Neuronal stem cell (in vitro differentiated cells): ENCODE results near the gene SLC4A7.

Experiments
- DNase-seq: peaks from one replicate; pipeline ENCODE4 v3.0.0-alpha.2; 2013; ENCODE audit warnings: low spot score
- H2AFZ ChIP-seq: one replicate; pipeline ENCODE4 v1.6.1; 2013; ENCODE audit warnings: mild to moderate bottlenecking, low read length, inconsistent platforms
- H2AK5ac ChIP-seq: 2 replicates; pipeline ENCODE4 v1.6.1; 2013; ENCODE audit warnings: low read depth, mild to moderate bottlenecking, inconsistent platforms, low read length, moderate library complexity, mixed read lengths
- H2BK120ac ChIP-seq: 2 replicates; pipeline ENCODE4 v1.6.1; 2013; ENCODE audit warnings: low read depth, mild to moderate bottlenecking, inconsistent platforms, low read length, moderate library complexity, mixed read lengths
- H2BK12ac ChIP-seq: one replicate; pipeline ENCODE4 v1.6.1; 2013; ENCODE audit warnings: low read length, inconsistent platforms
- H2BK15ac ChIP-seq: 2 replicates; pipeline ENCODE4 v1.6.1; 2013; ENCODE audit warnings: mild to moderate bottlenecking, low read length, inconsistent platforms, mixed read lengths
- H2BK5ac ChIP-seq: one replicate; pipeline ENCODE4 v1.6.1; 2013; ENCODE audit warnings: inconsistent platforms, mild to moderate bottlenecking, low read length, moderate library complexity
- H3K14ac ChIP-seq: one replicate; pipeline ENCODE4 v1.6.1; 2013; ENCODE audit warnings: low read length, inconsistent platforms
- H3K18ac ChIP-seq: 2 replicates; pipeline ENCODE4 v1.6.1; 2013; ENCODE audit warnings: low read length, inconsistent platforms
- H3K23ac ChIP-seq: 2 replicates; pipeline ENCODE4 v1.6.1; 2013; ENCODE audit warnings: low read depth, mild to moderate bottlenecking, mixed read lengths, low read length, inconsistent platforms; ENCODE audit not compliant: poor library complexity
- H3K27ac ChIP-seq: replicated peaks from 3 replicates; pipeline ENCODE4 v1.5.1; 2013; ENCODE audit warnings: low read length, inconsistent platforms
- H3K27me3 ChIP-seq, 3 experiments: 2 replicates each; pipeline ENCODE4 v1.6.1; 2013; ENCODE audit warnings: low read length in 3 of 3, mild to moderate bottlenecking in 2 of 3, inconsistent platforms in 1 of 3, low read depth in 1 of 3, mixed read lengths in 1 of 3, moderate library complexity in 1 of 3; ENCODE audit not compliant: control insufficient read depth in 3 of 3, insufficient read depth in 3 of 3
- H3K36me3 ChIP-seq, 2 donors: replicated peaks in 1 of 2; 2 replicates each; pipeline ENCODE4 v1.6.1; 2013; ENCODE audit warnings: low read length in 2 of 2; ENCODE audit not compliant: control insufficient read depth in 2 of 2, insufficient read depth in 2 of 2
- H3K4ac ChIP-seq: 2 replicates; pipeline ENCODE4 v1.6.1; 2013; ENCODE audit warnings: inconsistent platforms, mild to moderate bottlenecking, low read length, moderate library complexity
- H3K4me1 ChIP-seq, 2 donors: 1 replicate in 1 of 2; 2 replicates in 1 of 2; pipeline ENCODE4 v1.6.1; 2013; ENCODE audit warnings: low read length in 2 of 2, low read depth in 1 of 2; ENCODE audit not compliant: control insufficient read depth in 2 of 2, insufficient read depth in 1 of 2
- H3K4me2 ChIP-seq: one replicate; pipeline ENCODE4 v1.6.1; 2013; ENCODE audit warnings: mild to moderate bottlenecking, low read length, inconsistent platforms; ENCODE audit not compliant: insufficient read depth, poor library complexity, severe bottlenecking
- H3K4me3 ChIP-seq, 2 donors: 2 replicates each; pipeline ENCODE4 v1.5.1; 2013; ENCODE audit warnings: low read length in 2 of 2, mild to moderate bottlenecking in 2 of 2, inconsistent platforms in 1 of 2, moderate library complexity in 1 of 2
- H3K79me1 ChIP-seq: one replicate; pipeline ENCODE4 v1.6.1; 2013; ENCODE audit warnings: low read depth, mild to moderate bottlenecking, inconsistent platforms, low read length, moderate library complexity
- H3K9ac ChIP-seq: one replicate; pipeline ENCODE4 v1.6.1; 2013; ENCODE audit warnings: mild to moderate bottlenecking, low read depth, low read length, inconsistent platforms; ENCODE audit not compliant: poor library complexity
- H3K9me3 ChIP-seq, 2 donors: replicated peaks in 1 of 2; 2 replicates each; pipeline versions ENCODE3 to v1.6.1; 2013; ENCODE audit warnings: low read length in 2 of 2, mild to moderate bottlenecking in 2 of 2, inconsistent platforms in 1 of 2, low read depth in 1 of 2, mixed read lengths in 1 of 2, moderate library complexity in 1 of 2; ENCODE audit not compliant: control insufficient read depth in 2 of 2, insufficient read depth in 1 of 2
- H4K8ac ChIP-seq: one replicate; pipeline ENCODE4 v1.6.1; 2013; ENCODE audit warnings: low read depth, mild to moderate bottlenecking, inconsistent platforms, low read length, moderate library complexity
- H4K91ac ChIP-seq: one replicate; pipeline ENCODE4 v1.6.1; 2013; ENCODE audit warnings: low read length, low read depth, mild to moderate bottlenecking, inconsistent platforms; ENCODE audit not compliant: poor library complexity
- WGBS, 2 donors: extraction: QIAGEN DNeasy Blood & Tissue Kit; methylation state at CpG; one replicate each; pipeline ENCODE4 v1.1.7; 2013; ENCODE audit warnings: missing lambda C conversion rate in 2 of 2, mixed read lengths in 1 of 2; ENCODE audit not compliant: insufficient read length in 2 of 2, insufficient replicate concordance in 1 of 2; ENCODE audit errors: extremely low coverage in 2 of 2; 5-methylcytosine and 5-hydroxymethylcytosine counted together

Gene SLC4A7

DNA sequence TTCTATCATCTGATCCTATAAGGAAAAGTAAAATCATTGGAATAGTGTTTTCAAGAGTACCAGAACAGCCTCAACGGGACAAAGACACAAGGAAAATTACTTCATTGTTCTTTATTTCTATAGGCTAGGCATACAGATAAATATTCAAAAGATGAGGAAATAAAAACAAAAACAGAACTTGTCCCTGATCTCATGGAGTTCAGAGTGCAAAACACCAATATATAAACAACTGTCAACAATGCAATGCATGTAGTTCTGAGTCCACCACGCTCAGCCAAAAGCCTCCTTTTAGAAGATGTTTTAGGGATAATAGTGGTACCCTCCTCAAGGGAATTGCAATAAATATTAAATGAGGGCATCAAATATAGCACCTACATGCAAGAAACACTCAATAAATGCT is 4.6 kb upstream of the SLC4A7 start:
- Histone ChIP-seq H4K91ac (no peak overlapping the region), H2BK15ac (no peak overlapping the region), H2BK120ac (no peak overlapping the region), H2AK5ac (no peak overlapping the region), H3K36me3 (no peaks in the 10 kb centered on the region), H3K4ac (no peak overlapping the region), H3K4me1 (peaks cover 0 to 5% of the 10 kb centered on the region in 2 donors), H3K9me3 (no peaks in the 10 kb centered on the region), H2BK5ac (no peak overlapping the region), H3K14ac (no peak overlapping the region), H2BK12ac (no peak overlapping the region), H3K18ac (no peak overlapping the region), H3K27me3 (no peaks in the 10 kb centered on the region), H3K4me2 (no peak overlapping the region), H3K4me3 (no peak overlapping the region), H3K79me1 (peaks cover 3% of the 10 kb centered on the region), H3K23ac (no peak overlapping the region), H3K9ac (no peak overlapping the region), H3K27ac (no peak overlapping the region), H4K8ac (no peak overlapping the region), H2AFZ (no peak overlapping the region)
- DNase-seq = no peak
- no CpG with 5 or more reads among the region's 2 CpGs for WGBS, 2 donors

DNA sequence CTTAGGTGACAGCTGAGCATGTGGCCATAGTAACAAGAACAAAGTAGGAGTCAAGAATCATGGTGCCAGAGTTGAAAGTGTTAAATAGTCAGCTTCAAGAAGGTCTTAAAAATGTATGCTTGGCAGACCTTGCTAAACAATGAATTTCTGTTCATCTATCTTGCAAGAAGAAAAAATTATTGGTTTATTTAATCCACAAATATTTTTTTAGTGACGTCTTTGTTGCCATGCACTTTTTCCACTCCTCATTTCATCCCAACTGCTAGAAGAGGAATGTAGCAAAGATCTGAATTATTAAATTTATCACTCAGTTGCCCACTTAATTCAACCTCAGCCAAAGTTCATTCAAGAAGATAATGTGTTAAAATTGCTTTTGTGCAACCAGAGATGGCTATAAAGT is 3.2 kb upstream of the SLC4A7 start:
- Histone ChIP-seq H2AFZ (no peak overlapping the region), H3K18ac (no peak overlapping the region), H3K4me3 (no peak overlapping the region), H3K4ac (no peak overlapping the region), H3K23ac (no peak overlapping the region), H4K91ac (no peak overlapping the region), H3K4me1 (peaks cover 0 to 5% of the 10 kb centered on the region in 2 donors), H4K8ac (no peak overlapping the region), H2BK15ac (no peak overlapping the region), H3K79me1 (peaks cover 3% of the 10 kb centered on the region), H3K14ac (no peak overlapping the region), H2BK12ac (no peak overlapping the region), H3K4me2 (no peak overlapping the region), H3K9me3 (no peaks in the 10 kb centered on the region), H2BK5ac (no peak overlapping the region), H2AK5ac (no peak overlapping the region), H3K9ac (no peak overlapping the region), H2BK120ac (no peak overlapping the region), H3K27me3 (no peaks in the 10 kb centered on the region), H3K27ac (no peak overlapping the region), H3K36me3 (no peaks in the 10 kb centered on the region)
- no peak for DNase-seq
- no CpG with 5 or more reads among the region's 1 CpG for WGBS, 2 donors

DNA sequence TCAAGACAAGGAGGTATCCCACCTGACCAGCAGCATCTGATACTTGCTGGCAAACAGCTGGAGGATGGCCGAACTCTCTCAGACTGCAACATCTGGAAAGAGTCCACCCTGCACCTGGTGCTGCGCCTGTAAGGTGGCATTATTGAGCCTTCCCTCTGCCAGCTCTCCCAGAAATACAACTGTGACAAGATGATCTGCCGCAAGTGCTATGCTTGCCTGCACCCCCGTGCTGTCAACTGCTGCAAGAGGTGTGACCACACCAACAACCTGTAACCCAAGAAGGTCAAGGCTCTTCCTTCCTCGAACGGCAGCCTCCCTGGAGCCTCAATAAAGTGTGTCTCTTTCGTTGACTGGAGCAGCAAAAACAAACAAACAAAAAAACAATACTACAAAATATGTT is 2.2 kb upstream of the SLC4A7 start:
- Histone ChIP-seq H3K23ac (no peak overlapping the region), H3K4me1 (peaks cover 0 to 5% of the 10 kb centered on the region in 2 donors), H3K79me1 (peaks cover 3% of the 10 kb centered on the region), H2BK120ac (no peak overlapping the region), H2AK5ac (no peak overlapping the region), H2AFZ (no peak overlapping the region), H2BK12ac (no peak overlapping the region), H3K18ac (no peak overlapping the region), H3K27me3 (no peaks in the 10 kb centered on the region), H2BK15ac (no peak overlapping the region), H3K9me3 (peaks cover 0 to under 1% of the 10 kb centered on the region in 2 donors), H4K91ac (no peak overlapping the region), H3K4ac (no peak overlapping the region), H3K36me3 (peaks cover 0 to 5% of the 10 kb centered on the region in 2 donors), H3K4me2 (no peak overlapping the region), H3K9ac (no peak overlapping the region), H3K27ac (no peak overlapping the region), H4K8ac (no peak overlapping the region), H3K4me3 (no peak overlapping the region), H2BK5ac (no peak overlapping the region), H3K14ac (no peak overlapping the region)
- no peak for DNase-seq
- no CpG with 5 or more reads among the region's 7 CpGs for WGBS, 2 donors

DNA sequence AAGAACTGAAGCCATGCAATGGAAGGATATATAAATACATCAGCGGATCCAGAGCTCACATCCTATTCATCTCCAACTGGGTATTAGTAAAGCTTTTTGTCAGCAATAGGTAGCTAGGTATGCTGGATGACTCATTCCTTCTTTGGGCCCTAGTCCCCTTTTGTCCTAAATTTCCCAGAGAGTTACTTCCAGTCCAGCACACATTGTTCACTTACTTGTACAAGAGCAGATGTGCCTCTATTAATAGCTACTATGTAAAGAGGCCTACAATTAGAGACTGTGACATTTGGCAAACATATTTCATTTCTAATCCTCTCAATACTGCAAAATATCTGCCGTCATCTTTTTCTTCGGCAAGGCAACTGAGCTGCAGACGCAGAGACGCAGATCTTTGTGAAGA is 1.7 kb upstream of the SLC4A7 start:
- no peak overlapping the region for H4K91ac ChIP-seq
- no peak overlapping the region for H3K14ac ChIP-seq
- peaks cover 0 to 5% of the 10 kb centered on the region in 2 donors for H3K9me3 ChIP-seq
- no peak overlapping the region for H3K23ac ChIP-seq
- WGBS, 2 donors = no CpG with 5 or more reads among the region's 5 CpGs
- H3K18ac ChIP-seq = no peak overlapping the region
- H2BK5ac ChIP-seq = no peak overlapping the region
- no peak overlapping the region for H2AK5ac ChIP-seq
- no peaks in the 10 kb centered on the region for H3K27me3 ChIP-seq
- H2AFZ ChIP-seq = no peak overlapping the region
- H3K79me1 ChIP-seq = peaks cover 3% of the 10 kb centered on the region
- H3K4ac ChIP-seq = no peak overlapping the region
- H3K4me1 ChIP-seq = peaks cover 0 to 5% of the 10 kb centered on the region in 2 donors
- no peak overlapping the region for H2BK12ac ChIP-seq
- H2BK120ac ChIP-seq = no peak overlapping the region
- H3K27ac ChIP-seq = no peak overlapping the region
- no peak overlapping the region for H4K8ac ChIP-seq
- DNase-seq = peak; percentile 29
- no peak overlapping the region for H3K4me2 ChIP-seq
- H2BK15ac ChIP-seq = no peak overlapping the region
- H3K36me3 ChIP-seq = peaks cover 0 to 10% of the 10 kb centered on the region in 2 donors
- H3K4me3 ChIP-seq = no peak overlapping the region
- no peak overlapping the region for H3K9ac ChIP-seq
